Thyroid gland (tissue), 4 donors: ENCODE results near the gene PLEKHO2.
"Not testable (repeated sequence)": the region's sequence is repeated elsewhere in the genome, so short reads cannot be mapped to it uniquely, and the experiment has no call there.

Experiments
- POLR2A ChIP-seq, 2 donors: fragments of 450-650 bp; IDR thresholded peaks; one replicate each; pipeline ENCODE4 v1.6.1; 2017; ENCODE audit warnings: antibody characterized with exemption in 2 of 2, mild to moderate bottlenecking in 2 of 2, moderate library complexity in 1 of 2
- TF ChIP-seq, protein P1 (sequence below), 6 experiments: fragments of 200-600 bp in 3 of 6; fragments of 450-650 bp in 3 of 6; sonication (generic) in 3 of 6; IDR thresholded peaks; one replicate each; pipeline ENCODE4 v1.5.1; 2016 to 2019; ENCODE audit warnings: antibody characterized with exemption in 6 of 6, mild to moderate bottlenecking in 2 of 6, inconsistent platforms in 1 of 6, moderate library complexity in 1 of 6

- TF ChIP-seq, protein P1, sequence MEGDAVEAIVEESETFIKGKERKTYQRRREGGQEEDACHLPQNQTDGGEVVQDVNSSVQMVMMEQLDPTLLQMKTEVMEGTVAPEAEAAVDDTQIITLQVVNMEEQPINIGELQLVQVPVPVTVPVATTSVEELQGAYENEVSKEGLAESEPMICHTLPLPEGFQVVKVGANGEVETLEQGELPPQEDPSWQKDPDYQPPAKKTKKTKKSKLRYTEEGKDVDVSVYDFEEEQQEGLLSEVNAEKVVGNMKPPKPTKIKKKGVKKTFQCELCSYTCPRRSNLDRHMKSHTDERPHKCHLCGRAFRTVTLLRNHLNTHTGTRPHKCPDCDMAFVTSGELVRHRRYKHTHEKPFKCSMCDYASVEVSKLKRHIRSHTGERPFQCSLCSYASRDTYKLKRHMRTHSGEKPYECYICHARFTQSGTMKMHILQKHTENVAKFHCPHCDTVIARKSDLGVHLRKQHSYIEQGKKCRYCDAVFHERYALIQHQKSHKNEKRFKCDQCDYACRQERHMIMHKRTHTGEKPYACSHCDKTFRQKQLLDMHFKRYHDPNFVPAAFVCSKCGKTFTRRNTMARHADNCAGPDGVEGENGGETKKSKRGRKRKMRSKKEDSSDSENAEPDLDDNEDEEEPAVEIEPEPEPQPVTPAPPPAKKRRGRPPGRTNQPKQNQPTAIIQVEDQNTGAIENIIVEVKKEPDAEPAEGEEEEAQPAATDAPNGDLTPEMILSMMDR (IDR thresholded peaks at IDR 0.05), result not testable (repeated sequence)
- not testable (repeated sequence) for TF ChIP-seq POLR2A (IDR thresholded peaks at IDR 0.05)
These were observed 26.8 kb upstream of the PLEKHO2 start for GRCh38 chr15:64814965-64815364.
